HTERT RPE-1 (cell line): Measurements from ENCODE around the gene CDV3.

ENCODE experiments used
- in situ Hi-C: fragments of 300-500 bp; cut with MboI; formaldehyde crosslinking; loops from 4 replicates; pipeline ENCODE4 v1.14.3; 2020; ENCODE audit warnings: low sequenced_read_pairs

CDV3 gene

DNA sequence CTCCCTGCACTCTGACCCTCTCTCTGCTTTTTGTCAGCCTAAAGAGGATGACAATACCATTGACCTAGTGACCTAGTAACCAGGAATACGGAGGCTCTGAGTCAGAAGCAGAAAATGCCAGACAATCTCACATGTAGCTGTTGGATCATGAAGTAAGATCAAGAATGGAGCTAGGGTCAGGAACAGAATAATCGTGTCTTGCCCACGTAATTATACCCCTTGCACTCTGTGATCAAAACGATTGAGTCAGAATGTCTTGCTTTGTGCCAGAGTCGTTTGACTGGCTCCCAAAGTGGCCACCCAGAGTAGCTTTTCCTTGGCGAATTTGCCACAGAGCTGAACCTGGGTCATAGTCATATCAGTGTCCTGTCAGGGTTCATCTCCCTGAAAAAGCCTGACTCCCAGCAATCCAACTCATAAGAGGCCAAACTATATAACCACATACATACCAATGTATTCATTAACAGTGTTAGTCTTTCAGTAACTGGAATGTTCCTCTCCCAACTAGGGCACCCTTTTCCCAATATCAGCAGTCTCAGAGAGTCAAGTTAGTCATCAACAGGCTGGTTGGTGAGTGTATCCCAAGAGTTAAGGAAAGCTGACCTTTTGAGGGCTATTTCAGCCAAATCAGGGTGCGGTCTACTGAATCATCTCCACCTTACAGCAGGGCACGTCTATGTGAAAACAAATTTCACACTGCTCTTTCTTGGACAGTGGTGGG, 5.0 kb upstream of the CDV3 start:
- in situ Hi-C loops = no loop called here

DNA sequence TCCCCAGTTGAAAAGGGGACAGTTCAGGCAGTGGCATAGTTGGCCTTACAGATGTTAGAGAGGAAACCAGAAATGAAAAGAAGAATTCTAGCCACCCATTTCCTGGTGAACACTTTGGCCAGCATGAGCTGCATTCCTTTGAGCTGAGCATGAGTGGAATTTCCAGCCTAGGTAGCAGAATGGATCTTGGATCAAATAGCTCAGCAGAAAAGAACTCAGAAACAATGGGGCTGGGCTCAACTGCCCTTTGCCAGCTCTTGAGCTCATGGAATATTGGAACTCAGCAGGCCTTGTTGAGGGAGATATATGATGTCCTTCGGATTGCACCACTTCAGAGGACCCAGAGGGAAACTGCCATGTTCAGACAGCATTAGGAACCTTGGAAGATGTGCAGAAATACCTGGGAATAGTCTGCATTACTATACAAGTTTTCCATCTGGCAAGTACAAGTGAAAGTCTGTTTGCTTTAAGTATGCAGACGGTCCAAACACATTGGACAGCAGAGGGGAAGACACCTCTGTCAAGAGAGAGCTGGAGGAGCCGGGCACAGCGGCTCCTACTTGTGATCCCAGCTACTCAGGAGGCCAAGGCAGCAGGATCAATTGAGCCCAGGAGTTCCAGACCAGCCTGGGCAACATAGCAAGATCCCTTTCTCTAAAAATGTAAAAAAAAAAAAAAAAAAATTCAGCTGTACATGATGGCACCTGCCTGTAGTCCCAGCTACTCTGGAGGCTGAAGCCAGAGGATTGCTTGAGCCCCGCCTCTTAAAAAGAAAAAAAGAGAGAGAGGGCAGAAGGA, 3.1 kb upstream of the CDV3 start:
- in situ Hi-C loops = no loop called here

DNA sequence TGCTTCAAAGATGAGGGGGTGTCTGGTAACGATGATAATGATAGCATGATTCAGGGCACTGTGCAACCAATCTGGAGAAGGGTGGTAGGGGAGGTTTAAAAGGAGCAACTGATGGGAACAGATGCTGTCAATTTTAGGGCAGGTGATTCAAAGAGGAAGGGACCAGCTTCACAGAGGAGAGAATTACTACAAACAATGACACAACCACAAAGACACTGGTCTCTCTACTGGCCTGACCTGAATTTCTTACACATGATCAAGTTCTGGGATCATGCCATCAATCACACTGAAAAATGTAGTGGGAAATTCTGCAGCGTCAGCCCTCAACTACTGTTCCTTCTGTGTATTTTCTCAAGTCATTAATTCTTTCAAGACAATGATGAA, 2.6 kb upstream of the CDV3 start:
- in situ Hi-C loops = no loop called here

- in situ Hi-C loops = no loop called here
Observed at GRCh38 chr3:133572158-133573053, 1.1 kb upstream of the CDV3 start.

DNA sequence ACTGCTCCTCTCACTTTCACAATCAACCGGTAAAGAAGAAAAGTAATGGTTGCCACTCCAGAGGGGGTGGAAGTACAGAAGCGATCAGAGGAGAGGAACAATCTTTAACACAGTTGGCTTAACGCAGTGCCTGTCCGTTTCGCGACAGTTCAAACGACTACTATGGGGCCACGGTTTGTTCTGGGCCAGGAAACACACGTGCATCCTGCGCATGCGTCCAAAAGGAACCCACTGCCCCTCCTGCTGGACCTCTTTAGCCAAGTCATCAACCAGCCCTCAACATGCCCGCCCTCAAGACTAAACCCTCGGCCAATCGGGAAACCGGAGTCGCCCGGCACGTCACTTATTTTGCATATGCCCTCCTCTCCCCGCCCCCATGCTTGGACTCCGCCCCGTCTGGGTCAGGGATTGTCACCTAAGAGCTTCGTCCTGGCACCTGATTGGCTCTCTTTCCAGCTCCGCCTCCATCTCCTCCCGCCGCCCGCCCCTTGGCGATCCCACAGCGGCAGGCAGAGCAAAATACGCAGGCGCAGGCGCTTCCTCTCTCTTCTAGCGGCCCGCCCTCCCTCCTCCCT, 345 bp upstream of the CDV3 start:
- in situ Hi-C loops = no loop called here

DNA sequence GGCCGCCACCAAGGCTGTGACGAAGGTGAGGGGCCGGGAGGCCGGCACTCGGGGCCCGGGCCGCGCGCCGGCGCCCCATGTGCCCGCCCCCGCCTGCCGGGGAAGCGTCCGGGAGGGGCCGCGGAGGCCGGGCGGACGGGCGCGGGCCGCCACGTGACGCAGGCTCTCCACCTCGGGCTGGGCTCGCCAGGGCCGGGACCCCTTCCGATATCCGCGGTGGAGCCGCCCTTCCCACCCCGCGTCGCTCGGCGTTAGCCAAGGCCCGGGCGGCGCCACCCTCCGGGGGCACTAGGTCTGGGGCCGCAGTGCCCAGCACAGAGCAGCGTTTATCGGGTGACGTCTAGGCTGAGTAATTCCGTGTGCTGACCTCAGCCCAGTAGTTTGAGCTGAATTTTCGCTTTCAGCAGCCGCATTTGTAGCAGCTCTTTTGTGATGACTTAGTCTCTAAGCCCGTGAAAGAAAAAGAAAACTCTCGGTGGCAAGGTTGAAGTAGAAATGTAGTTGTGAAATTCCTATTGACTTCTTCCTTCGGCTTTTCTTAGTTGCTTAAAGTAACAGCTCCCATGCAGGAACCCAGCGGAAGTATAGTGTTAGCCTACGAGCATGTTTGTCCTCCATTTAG, 885 bp downstream of the CDV3 start:
- in situ Hi-C loops = no loop called here

DNA sequence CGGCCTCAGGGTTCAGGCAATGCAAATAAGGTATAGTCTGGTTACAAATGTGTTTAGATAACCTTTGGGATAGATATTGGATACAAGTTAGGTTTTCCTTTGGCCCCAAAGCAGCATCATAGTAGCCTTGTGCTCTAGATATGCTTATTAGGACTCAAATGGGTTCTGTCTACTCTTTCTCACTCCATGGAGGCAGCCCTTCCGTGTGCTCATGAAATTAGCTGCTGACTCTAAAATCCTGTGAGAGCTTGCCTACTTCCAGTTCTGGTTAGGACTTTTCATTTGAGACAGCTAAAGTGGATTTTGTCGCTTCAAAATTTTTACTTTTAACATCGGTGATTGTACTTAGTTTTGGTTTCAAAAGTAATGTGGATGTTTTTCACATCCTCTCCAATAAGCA, 1.6 kb downstream of the CDV3 start:
- in situ Hi-C loops = no loop called here

- in situ Hi-C loops = no loop called here
Observed at GRCh38 chr3:133576169-133576568, 2.7 kb downstream of the CDV3 start.

- in situ Hi-C loops = no loop called here
Observed at GRCh38 chr3:133578548-133579191, 5.2 kb downstream of the CDV3 start.

- in situ Hi-C loops = no loop called here
Observed at GRCh38 chr3:133583396-133583795, 9.9 kb downstream of the CDV3 start.

GRCh38 chr3:133588035-133588434, 14.5 kb downstream of the CDV3 start:
- in situ Hi-C loops = no loop called here

DNA sequence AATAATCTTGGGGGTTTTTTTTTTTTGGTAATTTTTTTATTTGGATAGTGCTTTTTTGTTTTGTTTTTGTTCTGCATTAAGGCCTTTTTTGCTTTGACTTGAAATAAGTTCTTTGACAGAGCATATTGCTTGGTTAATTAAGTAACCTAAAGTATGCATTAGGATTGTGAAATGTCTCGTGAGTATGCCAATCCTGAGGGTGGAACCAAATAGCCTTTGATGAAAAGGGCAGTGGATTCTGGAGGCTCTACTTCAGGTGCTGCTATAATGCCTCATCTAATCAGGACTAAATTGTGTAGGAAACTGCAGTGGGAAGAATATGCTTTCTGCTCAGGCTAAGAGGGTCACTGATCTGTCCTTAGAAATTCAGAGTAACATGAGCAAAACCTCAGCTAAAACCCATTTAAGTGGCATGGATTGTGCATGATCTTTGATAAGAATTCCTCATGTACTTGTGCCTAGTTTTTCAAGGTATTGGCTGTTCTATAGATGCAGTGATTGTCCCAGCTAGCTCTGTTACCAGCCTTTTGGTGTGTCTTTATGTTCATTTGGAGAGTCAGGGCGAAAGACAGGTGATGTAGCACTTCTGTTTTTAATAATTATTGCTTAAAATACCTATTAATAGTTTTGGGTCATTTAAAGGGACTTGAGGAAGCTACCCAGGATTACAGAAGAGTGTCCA, 15.4 kb downstream of the CDV3 start:
- in situ Hi-C loops = no loop called here

GRCh38 chr3:133589503-133589902, 16.0 kb downstream of the CDV3 start:
- in situ Hi-C loops = no loop called here

DNA sequence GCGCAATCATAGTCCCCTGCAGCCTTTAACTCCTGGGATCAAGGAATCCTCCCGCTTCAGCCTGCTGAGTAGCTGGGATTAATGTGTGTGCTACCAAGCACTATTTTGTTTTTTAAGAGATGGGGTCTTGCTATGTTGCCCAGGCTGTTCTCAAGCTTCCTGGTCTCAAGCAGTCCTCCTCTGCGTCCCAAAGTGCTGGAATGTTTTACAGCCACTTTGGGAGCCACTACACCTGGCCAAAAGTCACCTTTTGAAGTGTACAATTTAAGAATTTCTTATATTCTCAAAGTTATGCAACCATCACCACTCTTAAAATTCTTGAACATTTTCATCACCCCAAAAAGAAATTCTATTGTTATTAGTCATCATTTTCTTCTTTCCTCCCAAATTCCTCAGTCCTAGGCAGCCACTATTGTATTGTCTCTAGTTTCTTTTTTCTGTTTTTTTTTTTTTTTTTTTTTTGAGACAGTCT, 17.8 kb downstream of the CDV3 start:
- in situ Hi-C loops = no loop called here

- in situ Hi-C loops = no loop called here
Observed at GRCh38 chr3:133592843-133593242, 19.4 kb downstream of the CDV3 start.

GRCh38 chr3:133593243-133593642, 19.8 kb downstream of the CDV3 start:
- in situ Hi-C loops = no loop called here

GRCh38 chr3:133595341-133595740, 21.9 kb downstream of the CDV3 start:
- in situ Hi-C loops = no loop called here

DNA sequence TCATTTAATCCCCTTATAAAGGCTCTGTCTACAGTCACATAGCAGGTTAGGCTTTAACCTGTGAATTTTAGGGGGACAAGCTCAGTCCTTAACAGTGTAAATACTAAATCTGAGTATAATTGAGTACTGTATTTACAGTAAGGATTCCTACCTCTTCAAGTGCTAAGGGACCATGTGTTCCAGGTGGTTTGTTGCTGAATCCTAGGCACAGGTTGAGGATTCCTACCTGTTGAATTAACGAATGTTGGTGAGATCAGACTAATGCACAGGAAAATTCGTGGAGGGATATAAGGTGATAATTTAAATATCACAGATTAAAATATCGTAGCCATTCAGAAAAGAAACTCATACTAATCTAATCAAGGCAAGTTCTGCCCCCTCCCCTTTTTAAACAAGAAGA, 24.9 kb downstream of the CDV3 start:
- in situ Hi-C loops = no loop called here

GRCh38 chr3:133599280-133599679, 25.8 kb downstream of the CDV3 start:
- in situ Hi-C loops = no loop called here
